Left forelimb (tissue), 1 donor: ENCODE data around the gene DDX51.
"Not testable (repeated sequence)": the region's sequence is repeated elsewhere in the genome, so short reads cannot be mapped to it uniquely, and the experiment has no call there.

ENCODE experiments used
- DNase-seq: peaks from one replicate; pipeline ENCODE4 v3.0.0-alpha.2; 2018; ENCODE audit warnings: low spot score

Gene DDX51

GRCh38 chr12:132117558-132117875, 26.6 kb downstream of the DDX51 start:
- DNase-seq = no peak

DNA sequence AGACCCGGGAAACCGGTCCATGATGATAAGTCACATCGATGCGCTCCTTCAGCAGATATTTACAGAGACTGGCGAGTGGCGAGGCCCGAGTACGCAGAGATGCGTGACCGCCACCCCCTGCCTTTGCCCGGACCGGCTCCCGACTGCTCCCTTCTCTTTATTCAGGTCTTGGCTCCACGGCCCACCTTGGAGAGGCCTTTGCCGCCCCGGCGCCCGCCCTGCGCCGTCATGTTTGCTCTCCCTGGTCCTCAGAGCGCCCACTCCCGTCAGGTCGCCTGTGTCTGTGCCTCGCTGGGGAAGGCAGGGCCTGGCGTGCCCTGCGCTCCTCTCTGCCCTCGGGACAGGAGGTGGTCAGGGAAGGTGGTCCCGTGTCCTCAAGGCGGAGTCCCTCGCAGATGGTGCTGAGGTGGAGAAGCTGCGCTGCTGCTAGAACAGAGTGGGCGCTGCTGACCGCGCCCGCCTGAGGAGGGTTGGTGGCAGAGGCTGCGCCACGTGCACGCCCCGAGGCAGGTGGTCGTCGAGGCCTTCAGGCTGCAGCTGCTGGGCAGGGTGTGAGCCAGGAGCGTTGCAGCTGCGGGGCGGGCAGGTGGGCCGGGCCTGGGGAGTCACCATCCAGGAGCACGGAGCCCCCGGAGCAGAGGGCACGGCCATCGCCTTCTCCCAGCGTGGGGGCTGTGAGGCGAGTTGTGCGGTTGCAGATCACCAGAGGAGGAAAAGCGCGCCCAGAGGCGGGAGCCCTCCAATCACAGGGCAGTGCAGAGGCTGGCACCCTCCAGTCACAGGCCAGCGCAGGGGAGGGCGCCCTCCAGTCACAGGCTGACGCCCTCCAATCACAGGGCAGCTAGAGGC, 27.2 kb downstream of the DDX51 start:
- no peak for DNase-seq

DNA sequence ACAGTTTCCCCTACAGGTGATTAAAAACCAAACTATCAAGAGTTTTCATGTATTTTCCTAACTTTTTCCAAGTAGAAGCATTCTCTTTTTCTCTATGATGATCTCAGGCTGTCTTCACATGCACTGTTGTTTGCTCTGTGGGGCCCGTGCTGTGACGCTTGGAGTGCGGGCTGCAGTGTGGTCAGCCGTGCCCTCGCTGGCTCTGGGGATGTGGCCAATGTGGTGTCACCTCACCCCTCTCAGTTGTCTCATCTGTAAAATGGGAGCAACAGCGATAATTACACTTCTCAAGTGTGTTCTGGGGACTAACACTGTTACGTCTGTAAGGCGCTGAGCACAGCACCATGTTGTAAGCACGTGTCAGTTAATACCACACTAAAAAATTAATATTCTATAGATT, 28.6 kb downstream of the DDX51 start:
- DNase-seq = no peak

DNA sequence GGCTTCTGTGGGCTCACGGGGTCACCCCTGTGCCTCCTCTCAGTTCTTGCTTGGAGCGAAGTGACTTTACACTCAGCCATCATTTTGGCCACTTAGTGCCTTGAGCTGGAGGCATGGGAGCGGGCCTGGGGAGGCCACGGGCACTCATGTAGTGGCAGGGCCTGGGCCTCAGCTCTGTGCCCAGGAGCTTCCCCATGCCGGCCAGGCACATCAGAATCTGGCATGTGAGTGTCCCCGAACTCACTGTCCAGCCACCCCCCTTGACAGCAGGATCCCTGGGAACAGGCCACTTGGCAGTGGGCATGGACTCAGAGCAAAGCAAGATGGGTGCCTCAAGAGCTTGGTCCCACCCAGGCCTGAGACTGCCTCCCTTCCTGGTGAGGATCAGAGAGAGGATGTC, 29.5 kb downstream of the DDX51 start:
- no peak for DNase-seq

DNA sequence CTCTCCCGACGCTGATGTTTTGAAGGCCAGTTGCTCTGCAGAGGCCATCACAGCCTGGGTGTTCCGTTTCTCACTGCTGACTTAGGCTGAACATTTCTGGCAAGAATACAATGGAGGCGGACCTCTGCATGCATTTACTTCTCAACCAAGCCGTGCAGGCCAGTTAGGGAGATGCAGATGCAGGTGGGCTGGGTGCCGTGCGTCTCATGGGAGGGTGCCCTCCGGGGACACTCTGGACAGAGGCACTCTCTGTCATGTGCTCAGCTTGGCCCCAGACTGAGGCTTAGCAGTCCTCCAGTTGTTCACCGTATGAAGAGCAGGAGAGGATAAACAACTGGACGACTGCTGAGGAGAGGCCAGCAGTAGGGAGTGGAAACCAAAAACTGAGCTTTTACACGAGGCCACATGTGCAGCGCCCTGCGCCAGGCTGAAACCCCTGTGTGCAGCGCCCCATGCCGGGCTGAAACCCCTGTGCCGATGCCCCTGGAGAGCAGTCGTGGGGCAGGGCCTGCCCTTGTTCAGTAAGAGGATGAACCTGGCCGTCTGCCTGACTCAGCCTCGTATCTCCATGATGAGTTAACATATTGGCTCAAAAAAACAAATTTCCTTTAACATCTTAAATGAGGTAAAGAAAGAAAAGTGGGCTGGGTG, 32.3 kb downstream of the DDX51 start:
- DNase-seq = no peak

DNA sequence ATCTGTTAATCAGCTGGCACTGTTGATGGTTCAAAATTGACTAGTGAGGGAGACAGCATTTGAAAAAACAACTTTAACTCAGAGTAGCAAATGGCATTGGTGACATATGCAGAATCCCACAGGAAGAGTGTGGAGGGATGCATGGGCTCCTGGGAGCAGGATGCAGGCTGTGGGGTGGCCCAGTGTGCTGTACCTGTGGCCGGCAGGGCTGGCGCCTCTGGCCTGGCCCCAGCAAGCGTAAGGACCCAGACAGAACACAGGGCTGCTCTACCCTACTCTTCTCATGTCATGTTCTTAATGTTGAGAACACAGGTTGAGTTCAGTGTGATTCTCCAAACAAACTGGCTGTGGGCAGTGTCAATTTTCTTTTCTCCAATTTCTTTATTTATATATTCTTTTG, 33.4 kb downstream of the DDX51 start:
- DNase-seq = no peak

GRCh38 chr12:132109741-132110140, 34.4 kb downstream of the DDX51 start:
- no peak for DNase-seq

DNA sequence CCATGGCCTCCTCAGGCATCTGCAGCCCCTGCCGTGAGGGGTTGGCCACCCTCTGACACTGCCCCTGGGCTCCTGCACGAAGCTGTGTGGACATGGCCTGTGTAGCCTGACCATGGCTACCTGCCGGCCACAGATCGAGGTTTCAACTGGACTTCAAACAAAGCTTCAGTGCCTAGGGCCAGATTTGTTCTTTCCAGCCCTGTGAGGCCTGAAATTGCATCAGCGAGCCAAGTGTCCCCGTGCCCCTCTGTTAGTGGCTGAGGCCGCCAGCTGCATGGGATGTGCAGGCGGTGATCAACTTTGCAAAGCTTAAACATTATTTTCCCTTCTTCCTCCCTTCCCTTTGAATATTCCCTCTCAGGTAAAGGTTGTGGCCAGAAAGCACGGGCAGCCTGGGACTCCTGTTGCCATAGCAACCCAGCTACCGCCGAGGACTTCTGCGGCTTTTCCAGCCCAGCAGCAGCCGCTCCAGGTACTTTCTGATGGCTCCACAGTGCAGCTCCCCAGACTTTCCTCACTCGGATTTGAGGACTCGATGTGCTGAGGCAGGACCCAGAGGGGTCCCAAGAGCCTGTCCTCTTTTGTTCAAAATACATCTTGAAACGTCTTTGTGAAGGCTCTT, 35.8 kb downstream of the DDX51 start:
- no peak for DNase-seq

GRCh38 chr12:132106921-132107320, 37.2 kb downstream of the DDX51 start:
- DNase-seq = no peak

- no peak for DNase-seq
Observed at GRCh38 chr12:132105467-132105866, 38.7 kb downstream of the DDX51 start.

DNA sequence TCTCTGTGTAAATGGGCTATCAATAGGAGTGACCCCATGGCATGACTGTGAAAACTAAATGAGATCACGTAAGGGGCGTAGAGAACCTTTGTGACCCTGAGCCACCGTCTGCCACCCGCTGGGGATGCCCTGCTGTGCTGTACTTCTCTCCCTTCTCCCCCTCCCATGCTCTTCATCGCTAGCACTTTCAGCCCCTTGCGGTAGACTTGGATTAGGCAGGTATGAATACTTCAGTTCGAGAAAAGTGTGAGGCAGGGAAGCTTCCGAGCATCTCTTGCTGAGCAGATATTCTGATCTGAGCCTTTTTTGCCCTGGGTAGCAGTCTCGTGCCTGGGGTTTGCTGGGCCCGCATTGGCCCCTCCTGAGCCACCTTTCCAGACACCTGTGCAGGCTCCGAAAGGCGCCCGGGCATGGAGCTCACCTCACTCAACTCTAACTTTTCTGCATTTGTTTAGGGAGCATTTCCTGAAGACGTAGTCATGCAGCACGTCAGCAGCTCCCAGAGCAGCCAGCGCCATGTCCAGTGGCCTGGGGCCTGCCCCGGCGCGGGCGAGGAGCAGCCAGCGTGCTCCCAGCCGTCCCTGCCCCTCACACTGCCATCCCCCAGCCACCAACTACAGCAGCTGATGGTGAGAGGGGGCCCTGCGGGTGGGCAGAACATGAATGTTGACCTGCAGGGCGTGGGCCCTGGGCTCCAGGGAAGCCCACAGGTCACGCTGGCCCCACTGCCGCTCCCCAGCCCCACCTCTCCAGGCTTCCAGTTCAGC, 40.4 kb downstream of the DDX51 start:
- DNase-seq = no peak

DNA sequence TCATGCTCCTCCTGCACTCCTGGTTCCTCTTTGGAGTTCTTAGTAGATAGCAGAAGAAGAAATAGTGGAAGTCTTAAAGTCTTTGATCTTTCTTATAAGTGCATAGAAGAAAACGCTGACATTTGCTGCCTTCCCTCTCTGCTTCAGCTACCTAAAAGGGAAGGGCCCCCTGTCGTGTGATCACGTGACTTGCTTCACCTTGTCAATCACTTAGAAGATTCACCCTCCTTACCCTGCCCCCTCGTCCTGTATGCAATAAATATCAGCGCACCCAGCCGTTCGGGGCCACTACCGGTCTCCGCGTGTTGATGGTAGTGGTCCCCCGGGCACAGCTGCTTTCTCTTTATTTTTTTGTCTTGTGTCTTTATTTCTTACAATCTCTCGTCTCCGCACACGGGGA, 41.0 kb downstream of the DDX51 start:
- DNase-seq = not testable (repeated sequence)

DNA sequence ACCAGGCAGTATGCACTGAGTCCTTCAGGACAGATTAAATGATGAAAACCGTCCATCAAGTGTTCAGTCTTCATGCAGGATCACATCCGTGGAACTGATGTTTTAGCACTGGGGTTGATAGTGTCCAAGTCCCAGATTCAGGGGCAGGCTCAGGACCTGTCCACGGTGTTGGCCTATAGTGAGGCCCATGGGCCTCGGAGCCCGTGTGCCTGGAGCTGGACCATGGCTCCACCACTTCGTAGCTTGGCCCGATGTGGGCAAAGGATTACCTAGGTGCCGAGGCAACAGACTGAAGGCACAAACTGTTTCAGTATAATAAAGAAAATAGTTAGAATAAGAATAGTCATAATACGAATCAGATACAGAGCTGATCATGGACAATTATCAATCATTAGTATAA, 41.8 kb downstream of the DDX51 start:
- DNase-seq = no peak

GRCh38 chr12:132100306-132101065, 43.6 kb downstream of the DDX51 start:
- DNase-seq = no peak

DNA sequence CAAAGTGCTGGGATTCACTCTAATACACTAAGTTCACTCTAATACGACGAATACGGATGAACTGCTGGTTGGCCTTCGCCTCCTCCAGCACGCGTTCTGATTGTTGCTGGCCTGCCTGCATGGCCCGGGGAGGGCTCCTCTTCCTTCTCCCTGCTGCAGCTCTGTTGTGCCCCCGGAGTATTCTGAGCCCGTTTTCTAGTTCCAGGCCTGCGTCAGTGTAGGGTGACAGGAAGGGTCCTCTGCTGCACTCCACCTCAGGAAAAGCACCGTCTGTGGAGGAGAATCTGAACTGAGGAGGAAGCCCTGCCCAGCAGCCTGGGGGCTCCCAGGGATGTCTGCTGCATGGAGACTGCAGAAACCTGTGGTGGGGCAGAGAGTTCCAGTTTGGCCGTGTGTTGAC, 44.4 kb downstream of the DDX51 start:
- DNase-seq = no peak

GRCh38 chr12:132095520-132096409, 48.4 kb downstream of the DDX51 start:
- no peak for DNase-seq

GRCh38 chr12:132094269-132094891, 49.7 kb downstream of the DDX51 start:
- DNase-seq = no peak

DNA sequence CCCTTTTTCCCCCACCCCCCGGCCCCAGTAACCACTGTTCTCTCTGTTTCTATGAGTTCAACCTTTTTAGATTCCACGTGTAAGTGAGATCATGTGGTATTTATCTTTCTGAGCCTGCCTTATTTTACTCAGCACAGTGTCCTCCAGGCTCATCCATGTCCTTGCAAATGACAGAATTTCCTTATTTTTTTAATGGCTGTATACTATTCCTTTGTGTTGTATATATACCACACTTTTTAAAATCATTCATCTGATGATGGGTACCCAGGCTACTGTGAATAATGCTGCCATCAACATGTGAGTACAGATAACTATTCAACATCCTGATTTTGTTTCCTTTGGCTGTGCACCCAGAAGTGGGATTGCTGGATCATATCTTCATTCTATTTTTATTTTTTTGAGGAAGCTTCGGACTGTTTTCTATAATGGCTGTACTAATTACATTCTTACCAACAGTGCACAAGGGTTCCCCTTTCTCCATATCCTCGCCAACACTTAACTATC, 54.7 kb downstream of the DDX51 start:
- DNase-seq = no peak
